Measurements from ENCODE around the gene SYNGR2. TPM values are rescaled to one million over a fixed set of nuclear protein-coding genes. Genes with fewer than 3 reads are reported as not detected.

Gene SYNGR2
- total and polyA plus RNA-seq, 9 of the 15 experiments (the other 6 are each of a cell fraction or from before 2014, with no cell fraction given), result 1.4 to 173 (median 87.8) TPM

- TF ChIP-seq JUND (IDR thresholded peaks at IDR 0.05; ENCODE audit: borderline replicate concordance, low read depth, low read length) (peak; percentile 37), JUND (tag; IDR thresholded peaks at IDR 0.05; ENCODE audit: borderline replicate concordance, low read depth, low read length) (no peak), NKRF (IDR thresholded peaks at IDR 0.05; ENCODE audit: borderline replicate concordance) (peak; percentile 76), ETS1 (conservative IDR thresholded peaks at IDR 0.05; ENCODE audit: control insufficient read depth, low read depth, low read length) (peak; percentile 9; the same call in 1 of the 2 replicates), RUNX1 (IDR thresholded peaks at IDR 0.05; ENCODE audit: low read depth) (no peak), CBX5 (IDR thresholded peaks at IDR 0.05; ENCODE audit: borderline replicate concordance, low read depth) (no peak), HNRNPL (IDR thresholded peaks at IDR 0.05; ENCODE audit: low read depth, low read length) (0 out of 2 replicates have a peak, but pooled peaks have one; percentile 9), DMBX1 (CRISPR knock-in tag; IDR thresholded peaks at IDR 0.05; ENCODE audit: borderline replicate concordance) (no peak), SOX6 (IDR thresholded peaks at IDR 0.05) (peak; percentile 68), ZNF778 (CRISPR knock-in tag; IDR thresholded peaks at IDR 0.05) (no peak), SNRNP70 (optimal IDR thresholded peaks at IDR 0.05; ENCODE audit: low read depth, low read length) (no peak), ETS2 (tag; IDR thresholded peaks at IDR 0.05; ENCODE audit: borderline replicate concordance, poor library complexity, severe bottlenecking) (no peak), MNT (conservative IDR thresholded peaks at IDR 0.05) (peak; percentile 98), MYBL2 (IDR thresholded peaks at IDR 0.05; ENCODE audit: low read depth) (peak; percentile 98), MYBL2 (CRISPR knock-in tag; IDR thresholded peaks at IDR 0.05; ENCODE audit: borderline replicate concordance) (peak; percentile 87; the same call in 1 of the 2 replicates), EP300 (IDR thresholded peaks at IDR 0.05; ENCODE audit: low read length) (no peak), NFXL1 (CRISPR knock-in tag; IDR thresholded peaks at IDR 0.05) (no peak), SMARCC2 (IDR thresholded peaks at IDR 0.05; ENCODE audit: low read depth) (no peak), ZNF584 (CRISPR knock-in tag; IDR thresholded peaks at IDR 0.05; ENCODE audit: low read depth) (no peak), NCOA4 (IDR thresholded peaks at IDR 0.05; ENCODE audit: partially characterized antibody) (no peak), ZNF707 (CRISPR knock-in tag; conservative IDR thresholded peaks at IDR 0.05) (no peak; the same call in 1 of the 2 replicates), FOSL1 (tag; conservative IDR thresholded peaks at IDR 0.05) (peak; percentile 37; the same call in 1 of the 2 replicates), ZNF77 (CRISPR knock-in tag; IDR thresholded peaks at IDR 0.05) (no peak), MED1 (CRISPR knock-in tag; IDR thresholded peaks at IDR 0.05; ENCODE audit: borderline replicate concordance) (no peak), KHSRP (IDR thresholded peaks at IDR 0.05) (no peak)
Measured at GRCh38 chr17:78186692-78187595, 18.6 kb downstream of the SYNGR2 start, which contains the start of the genes AFMID and TK1 (continued).

Data from K562 (cell line).